CD4-positive, CD25-positive, alpha-beta regulatory T cell (primary cell): ENCODE results near the gene DUOX1. TPM values are rescaled to one million over a fixed set of nuclear protein-coding genes. Genes with fewer than 3 reads are reported as not detected.

ENCODE experiments used
- ATAC-seq, 2 donors: fragments of 150-1000 bp; cut with Tn5 transposase; one replicate each; pipeline ENCODE4 v1.10.0; 2021; ENCODE audit warnings: low read depth in 2 of 2, moderate number of reproducible peaks in 2 of 2, moderate library complexity in 1 of 2
- DNase-seq, 3 donors: peaks; one replicate each; pipeline versions ENCODE4 v3.0.0 to v3.0.0-alpha.2; 2012 to 2022; ENCODE audit warnings: mixed read lengths in 1 of 3
- H3K27ac ChIP-seq: one replicate; pipeline ENCODE4 v1.7.0; 2013; ENCODE audit warnings: mild to moderate bottlenecking, low read length; ENCODE audit not compliant: insufficient read depth, poor library complexity, severe bottlenecking
- H3K27me3 ChIP-seq: one replicate; pipeline ENCODE4 v1.7.0; 2013; ENCODE audit warnings: low read length; ENCODE audit not compliant: control insufficient read depth, insufficient read depth
- H3K36me3 ChIP-seq: one replicate; pipeline ENCODE4 v1.7.0; 2013; ENCODE audit warnings: mild to moderate bottlenecking, low read length, moderate library complexity; ENCODE audit not compliant: control insufficient read depth, insufficient read depth
- H3K4me1 ChIP-seq: 2 replicates; pipeline ENCODE4 v1.7.0; 2013; ENCODE audit warnings: mild to moderate bottlenecking, low read length; ENCODE audit not compliant: insufficient read depth, control insufficient read depth, poor library complexity, severe bottlenecking
- H3K4me3 ChIP-seq: one replicate; pipeline ENCODE4 v1.7.0; 2013; ENCODE audit warnings: low read depth, mild to moderate bottlenecking, low read length, moderate library complexity
- H3K9me3 ChIP-seq, 2 experiments: 1 replicate in 1 of 2; 2 replicates in 1 of 2; pipeline ENCODE4 v1.7.0; 2013; ENCODE audit warnings: low read length in 2 of 2, mild to moderate bottlenecking in 1 of 2, moderate library complexity in 1 of 2; ENCODE audit not compliant: control insufficient read depth in 2 of 2
- H3K27ac Mint-ChIP-seq, 3 donors: one replicate each; pipeline ENCODE4 v1.8.0; 2020 to 2022; ENCODE audit warnings: mild to moderate bottlenecking in 3 of 3, mixed read lengths in 3 of 3, moderate library complexity in 2 of 3
- H3K27me3 Mint-ChIP-seq: one replicate; pipeline ENCODE4 v1.8.0; 2022; ENCODE audit warnings: mild to moderate bottlenecking, mixed read lengths
- H3K36me3 Mint-ChIP-seq: one replicate; pipeline ENCODE4 v1.8.0; 2020; ENCODE audit warnings: mixed read lengths
- H3K4me1 Mint-ChIP-seq, 4 donors: one replicate each; pipeline ENCODE4 v1.8.0; 2020 to 2022; ENCODE audit warnings: mixed read lengths in 4 of 4, mild to moderate bottlenecking in 1 of 4
- H3K4me3 Mint-ChIP-seq, 4 donors: one replicate each; pipeline ENCODE4 v1.8.0; 2020 to 2022; ENCODE audit warnings: mild to moderate bottlenecking in 4 of 4, mixed read lengths in 4 of 4, moderate library complexity in 3 of 4
- H3K9me3 Mint-ChIP-seq, 7 donors: one replicate each; pipeline ENCODE4 v1.8.0; 2020 to 2022; ENCODE audit warnings: mixed read lengths in 7 of 7, mild to moderate bottlenecking in 3 of 7, moderate library complexity in 2 of 7
- polyA plus RNA-seq, 4 donors: library from polyadenylated mRNA; unstranded; fragments of 300-500 nt; fragmentation: Illumina TruSeq; gene quantifications; one replicate each; pipeline ENCODE4 v1.2.3, GENCODE V29; 2021
- total RNA-seq: library from RNA; stranded (reverse); gene quantifications from one replicate; pipeline ENCODE4 v1.2.3, GENCODE V29; 2022

Gene DUOX1
- total and polyA plus RNA-seq, 5 donors from 2014 or later: 0.72 to 1.6 (median 1.2) TPM; not detected in 1

DNA sequence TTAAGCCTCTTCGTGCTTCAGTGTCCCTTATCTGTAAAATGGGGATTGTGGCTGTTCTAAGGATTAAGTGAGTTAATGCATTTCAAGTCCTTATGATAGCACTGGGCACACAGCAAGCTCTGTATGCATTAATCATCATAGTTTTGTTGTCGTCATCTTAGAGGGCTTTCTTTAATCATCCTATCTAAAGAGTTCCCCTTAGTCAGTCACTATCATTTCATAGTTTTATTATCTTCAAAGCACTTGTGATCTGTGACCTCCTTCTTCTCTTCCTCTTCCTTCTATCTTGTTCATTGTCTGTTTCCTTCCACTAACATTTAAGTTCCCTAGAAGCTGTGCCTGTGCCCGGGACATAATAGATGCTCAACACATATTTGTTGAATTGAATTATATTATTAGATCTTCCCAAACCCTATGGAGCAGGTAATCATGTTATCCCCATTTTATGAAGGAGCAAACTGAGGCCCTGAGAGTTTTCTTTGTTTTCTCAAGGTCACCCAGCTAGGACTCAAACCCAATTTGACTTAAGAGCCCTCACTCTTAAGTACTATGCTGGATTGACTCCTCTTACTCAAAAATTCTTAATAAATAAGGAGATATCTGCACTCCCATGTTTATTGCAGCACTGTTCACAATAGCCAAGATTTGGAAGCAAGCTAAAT is 40.0 kb upstream of the DUOX1 start:
- DNase-seq: no peak
- Histone ChIP-seq H3K36me3 (no peaks in the 10 kb centered on the region), H3K27me3 (peaks cover 10% of the 10 kb centered on the region), H3K9me3 (no peaks in the 10 kb centered on the region), H3K4me3 (no peak overlapping the region), H3K4me1 (no peaks in the 10 kb centered on the region), H3K27ac (no peak overlapping the region)
- no peak for ATAC-seq
- H3K4me1 Mint-ChIP-seq: no peaks in the 10 kb centered on the region
- H3K4me3 Mint-ChIP-seq: no peak overlapping the region
- no peak overlapping the region for H3K27ac Mint-ChIP-seq
- H3K36me3 Mint-ChIP-seq: no peaks in the 10 kb centered on the region
- H3K27me3 Mint-ChIP-seq: peaks cover 38% of the 10 kb centered on the region
- peaks cover 0 to 4% (median 0%) of the 10 kb centered on the region in 7 donors for H3K9me3 Mint-ChIP-seq

DNA sequence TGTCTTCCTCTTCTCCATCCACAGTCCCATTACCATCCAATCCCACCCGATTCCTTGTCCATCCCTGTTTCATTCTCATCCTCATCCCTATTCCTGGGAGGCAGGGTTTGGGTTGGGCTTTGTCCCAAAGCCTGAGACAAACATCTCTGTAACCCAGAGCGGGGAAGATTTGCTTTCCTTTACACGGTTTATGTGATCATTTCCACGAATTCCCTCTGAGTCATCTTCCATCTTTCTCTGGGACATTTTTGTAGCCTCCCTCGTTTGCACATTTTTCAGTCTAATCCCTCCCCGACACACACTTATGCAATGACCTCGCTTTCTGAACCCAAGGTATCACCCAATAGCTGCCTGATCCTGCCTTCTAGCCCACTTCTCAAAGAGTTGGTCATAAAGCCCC is 38.6 kb upstream of the DUOX1 start:
- ATAC-seq (no peak), DNase-seq (no peak)
- no peaks in the 10 kb centered on the region for H3K36me3 ChIP-seq
- H3K27ac ChIP-seq: no peak overlapping the region
- Mint-ChIP-seq H3K36me3 (no peaks in the 10 kb centered on the region), H3K4me1 (no peaks in the 10 kb centered on the region), H3K27ac (no peak overlapping the region), H3K9me3 (peaks cover 0 to 4% (median 0%) of the 10 kb centered on the region in 7 donors), H3K4me3 (no peak overlapping the region), H3K27me3 (peaks cover 32% of the 10 kb centered on the region)
- H3K4me3 ChIP-seq: no peak overlapping the region
- no peaks in the 10 kb centered on the region for H3K4me1 ChIP-seq
- H3K9me3 ChIP-seq: no peaks in the 10 kb centered on the region
- H3K27me3 ChIP-seq: peaks cover 7% of the 10 kb centered on the region

DNA sequence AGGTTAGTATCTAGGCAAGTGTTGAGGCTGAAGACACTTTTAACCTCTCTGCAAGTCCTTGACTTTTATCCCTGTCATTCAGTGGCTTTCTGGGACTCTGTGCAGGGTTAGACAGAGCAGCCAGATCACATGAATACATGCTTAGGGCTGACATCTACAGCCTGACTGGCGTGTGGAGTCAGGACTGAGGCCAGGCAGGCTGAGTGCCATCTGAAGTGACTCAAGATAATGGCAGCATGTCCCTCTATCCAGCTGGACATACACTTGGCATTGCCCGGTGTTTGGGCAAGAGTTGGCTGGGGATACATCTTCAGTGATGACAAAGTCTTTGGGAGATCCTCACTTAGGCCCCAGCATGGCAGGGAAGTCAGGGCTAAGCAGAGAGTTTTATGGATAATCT is 38.2 kb upstream of the DUOX1 start:
- Histone ChIP-seq H3K27me3 (peaks cover 7% of the 10 kb centered on the region), H3K9me3 (no peaks in the 10 kb centered on the region), H3K27ac (no peak overlapping the region), H3K36me3 (no peaks in the 10 kb centered on the region), H3K4me1 (no peaks in the 10 kb centered on the region), H3K4me3 (no peak overlapping the region)
- no peaks in the 10 kb centered on the region for H3K4me1 Mint-ChIP-seq
- peaks cover 0 to 4% (median 0%) of the 10 kb centered on the region in 7 donors for H3K9me3 Mint-ChIP-seq
- H3K36me3 Mint-ChIP-seq: no peaks in the 10 kb centered on the region
- no peak for DNase-seq
- H3K4me3 Mint-ChIP-seq: no peak overlapping the region
- H3K27me3 Mint-ChIP-seq: peaks cover 32% of the 10 kb centered on the region
- H3K27ac Mint-ChIP-seq: no peak overlapping the region
- ATAC-seq: no peak

DNA sequence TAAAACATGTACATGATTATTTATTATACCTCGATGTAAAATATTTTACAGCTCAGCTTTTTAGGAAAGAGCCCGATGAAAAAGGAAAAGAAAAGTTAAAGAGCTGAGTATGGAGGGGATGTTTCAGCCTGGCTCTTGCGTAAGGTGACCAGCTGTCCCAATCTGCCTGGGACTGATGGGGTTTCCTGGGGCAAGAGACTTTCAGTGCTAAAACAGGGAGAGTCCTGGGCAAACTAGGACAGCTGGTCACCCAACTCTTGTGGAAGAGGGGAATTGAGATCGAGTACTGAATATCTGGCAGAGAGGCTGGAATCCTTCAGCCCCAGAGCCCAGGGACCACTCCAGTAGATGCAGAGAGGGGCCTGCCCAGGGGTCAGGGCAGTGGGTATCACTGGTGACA is 36.8 kb upstream of the DUOX1 start:
- Histone ChIP-seq H3K27me3 (peaks cover 3% of the 10 kb centered on the region), H3K4me1 (no peaks in the 10 kb centered on the region), H3K27ac (no peak overlapping the region), H3K4me3 (no peak overlapping the region), H3K36me3 (no peaks in the 10 kb centered on the region), H3K9me3 (no peaks in the 10 kb centered on the region)
- no peaks in the 10 kb centered on the region for H3K36me3 Mint-ChIP-seq
- H3K9me3 Mint-ChIP-seq: peaks cover 0 to 4% (median 0%) of the 10 kb centered on the region in 7 donors
- DNase-seq (no peak), ATAC-seq (no peak)
- H3K27ac Mint-ChIP-seq: no peak overlapping the region
- H3K4me3 Mint-ChIP-seq: no peak overlapping the region
- H3K27me3 Mint-ChIP-seq: peaks cover 19% of the 10 kb centered on the region
- no peaks in the 10 kb centered on the region for H3K4me1 Mint-ChIP-seq

GRCh38 chr15:45093622-45094357 is 36.0 kb upstream of the DUOX1 start:
- DNase-seq (no peak), ATAC-seq (no peak)
- H3K9me3 ChIP-seq: no peaks in the 10 kb centered on the region
- no peaks in the 10 kb centered on the region for H3K36me3 ChIP-seq
- H3K4me3 ChIP-seq: no peak overlapping the region
- Mint-ChIP-seq H3K9me3 (peaks cover 0 to 4% (median 0%) of the 10 kb centered on the region in 7 donors), H3K27me3 (peaks cover 15% of the 10 kb centered on the region), H3K36me3 (no peaks in the 10 kb centered on the region), H3K4me1 (no peaks in the 10 kb centered on the region), H3K27ac (no peak overlapping the region), H3K4me3 (no peak overlapping the region)
- H3K27me3 ChIP-seq: peaks cover 3% of the 10 kb centered on the region
- H3K4me1 ChIP-seq: no peaks in the 10 kb centered on the region
- no peak overlapping the region for H3K27ac ChIP-seq

DNA sequence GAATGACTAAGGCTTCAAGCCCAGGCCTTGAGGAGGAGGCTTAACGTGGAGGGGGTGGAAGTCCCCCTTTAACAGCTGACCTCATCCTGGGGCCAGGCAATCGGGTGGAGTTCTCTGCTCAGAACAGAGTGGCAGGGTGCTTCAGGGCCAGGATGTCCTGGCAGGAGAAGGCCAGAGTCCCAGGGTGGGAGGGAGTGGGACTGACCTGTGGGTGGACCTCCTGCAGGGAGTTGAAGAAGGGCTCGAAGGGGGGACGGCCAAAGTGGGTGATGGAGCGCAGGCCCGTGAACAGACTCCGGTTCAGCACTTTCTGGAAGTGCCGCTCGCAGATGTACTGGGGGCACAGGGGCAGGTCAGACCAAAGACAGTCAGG is 35.5 kb upstream of the DUOX1 start:
- H3K4me3 Mint-ChIP-seq: no peak overlapping the region
- Histone ChIP-seq H3K4me1 (no peaks in the 10 kb centered on the region), H3K36me3 (no peaks in the 10 kb centered on the region), H3K27me3 (peaks cover 3% of the 10 kb centered on the region), H3K4me3 (no peak overlapping the region), H3K27ac (no peak overlapping the region), H3K9me3 (no peaks in the 10 kb centered on the region)
- DNase-seq (no peak), ATAC-seq (no peak)
- no peak overlapping the region for H3K27ac Mint-ChIP-seq
- H3K9me3 Mint-ChIP-seq: peaks cover 0 to 4% (median 0%) of the 10 kb centered on the region in 7 donors
- H3K4me1 Mint-ChIP-seq: no peaks in the 10 kb centered on the region
- peaks cover 15% of the 10 kb centered on the region for H3K27me3 Mint-ChIP-seq
- no peaks in the 10 kb centered on the region for H3K36me3 Mint-ChIP-seq

GRCh38 chr15:45095661-45096060 is 34.1 kb upstream of the DUOX1 start:
- no peak for DNase-seq
- H3K4me1 Mint-ChIP-seq: no peaks in the 10 kb centered on the region
- peaks cover 3% of the 10 kb centered on the region for H3K27me3 ChIP-seq

GRCh38 chr15:45097466-45097865 is 32.3 kb upstream of the DUOX1 start:
- DNase-seq (no peak), ATAC-seq (no peak)
- no peaks in the 10 kb centered on the region for H3K4me1 ChIP-seq
- no peaks in the 10 kb centered on the region for H3K9me3 ChIP-seq
- Mint-ChIP-seq H3K27me3 (peaks cover 9% of the 10 kb centered on the region), H3K4me1 (peaks cover 0 to 3% (median 0%) of the 10 kb centered on the region in 4 donors), H3K4me3 (no peak overlapping the region), H3K27ac (no peak overlapping the region), H3K9me3 (no peaks in the 10 kb centered on the region), H3K36me3 (no peaks in the 10 kb centered on the region)
- H3K27me3 ChIP-seq: no peaks in the 10 kb centered on the region
- H3K27ac ChIP-seq: no peak overlapping the region
- H3K36me3 ChIP-seq: no peaks in the 10 kb centered on the region
- H3K4me3 ChIP-seq: no peak overlapping the region

More at GRCh38 chr15:45095661-45096060, 34.1 kb upstream of the DUOX1 start:
- no peak overlapping the region for H3K27ac ChIP-seq
- no peak overlapping the region for H3K27ac Mint-ChIP-seq
- H3K36me3 Mint-ChIP-seq: no peaks in the 10 kb centered on the region
- no peak overlapping the region for H3K4me3 Mint-ChIP-seq
- H3K4me3 ChIP-seq: no peak overlapping the region
- peaks cover 8% of the 10 kb centered on the region for H3K27me3 Mint-ChIP-seq
- H3K9me3 ChIP-seq: no peaks in the 10 kb centered on the region
- H3K4me1 ChIP-seq: no peaks in the 10 kb centered on the region
- H3K9me3 Mint-ChIP-seq: peaks cover 0 to 4% (median 0%) of the 10 kb centered on the region in 7 donors
- no peaks in the 10 kb centered on the region for H3K36me3 ChIP-seq
- no peak for ATAC-seq
